CD4-positive, alpha-beta T cell treated with Interleukin-15 for 4 hours (primary cell): Measurements from ENCODE around the gene OR4F15.
"Not testable (repeated sequence)": the region's sequence is repeated elsewhere in the genome, so short reads cannot be mapped to it uniquely, and the experiment has no call there.

Source experiments
- DNase-seq: peaks from one replicate; pipeline ENCODE4 v3.0.0-alpha.2; 2020; ENCODE audit warnings: low spot score

The OR4F15 gene, protein sequence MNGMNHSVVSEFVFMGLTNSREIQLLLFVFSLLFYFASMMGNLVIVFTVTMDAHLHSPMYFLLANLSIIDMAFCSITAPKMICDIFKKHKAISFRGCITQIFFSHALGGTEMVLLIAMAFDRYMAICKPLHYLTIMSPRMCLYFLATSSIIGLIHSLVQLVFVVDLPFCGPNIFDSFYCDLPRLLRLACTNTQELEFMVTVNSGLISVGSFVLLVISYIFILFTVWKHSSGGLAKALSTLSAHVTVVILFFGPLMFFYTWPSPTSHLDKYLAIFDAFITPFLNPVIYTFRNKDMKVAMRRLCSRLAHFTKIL

DNA sequence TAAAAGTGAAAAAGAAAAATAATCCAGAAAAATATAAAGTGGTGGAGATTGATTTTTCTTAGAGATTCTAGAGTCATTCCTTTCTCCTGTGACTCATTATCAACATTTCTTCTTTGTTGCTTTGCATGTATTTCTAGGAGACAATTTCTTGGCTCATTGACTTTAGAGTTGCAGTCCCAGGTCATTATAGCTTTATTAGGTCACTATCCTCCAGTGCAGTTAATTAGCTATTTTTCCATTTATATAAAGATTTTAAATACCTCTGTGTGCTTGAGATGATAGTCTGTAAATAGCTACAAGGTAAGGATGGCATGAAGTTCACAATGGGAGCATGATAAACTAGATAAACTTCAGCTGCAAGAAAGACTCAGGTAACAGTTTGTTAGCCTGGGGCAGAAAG lies at the start of gene OR4F15:
TSS of gene OR4F15 (plus strand) at position 301 of the 400 bp plus-strand sequence. CDS start 5,985 bp downstream, outside the sequence.
- no peak for DNase-seq

DNA sequence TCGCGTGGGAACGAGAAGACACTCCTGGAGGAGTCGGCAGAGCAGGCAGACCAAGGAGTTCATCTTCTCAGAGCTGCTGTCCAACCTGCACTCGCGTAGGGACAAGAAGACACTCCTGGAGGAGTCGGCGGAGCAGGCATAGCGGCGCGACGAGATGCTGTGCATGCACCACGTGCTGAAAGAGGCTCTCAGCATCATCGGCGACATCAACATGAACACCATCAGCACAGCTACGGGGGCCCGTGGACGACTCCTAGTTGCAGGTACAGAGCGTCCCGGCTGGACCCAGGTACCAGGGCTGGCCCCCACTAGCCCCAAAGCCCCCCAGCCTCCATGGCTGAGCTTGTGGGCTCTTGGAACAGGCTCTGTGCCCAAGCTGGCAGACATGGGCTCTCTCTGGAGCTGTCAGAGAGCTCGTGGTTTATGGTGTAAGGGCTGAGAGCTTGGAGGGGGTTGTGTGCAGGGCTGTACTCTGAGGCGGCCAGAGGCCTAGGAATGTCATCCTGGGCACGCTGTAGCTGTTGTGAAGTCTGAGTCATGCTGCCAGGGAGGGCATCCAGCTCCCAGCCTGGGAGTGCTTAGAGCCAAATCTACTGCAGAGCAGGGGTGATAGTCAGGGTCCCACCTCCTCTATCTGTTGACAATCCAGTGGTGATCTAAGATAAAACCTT lies 47.2 kb upstream of the OR4F15 start:
- not testable (repeated sequence) for DNase-seq

DNA sequence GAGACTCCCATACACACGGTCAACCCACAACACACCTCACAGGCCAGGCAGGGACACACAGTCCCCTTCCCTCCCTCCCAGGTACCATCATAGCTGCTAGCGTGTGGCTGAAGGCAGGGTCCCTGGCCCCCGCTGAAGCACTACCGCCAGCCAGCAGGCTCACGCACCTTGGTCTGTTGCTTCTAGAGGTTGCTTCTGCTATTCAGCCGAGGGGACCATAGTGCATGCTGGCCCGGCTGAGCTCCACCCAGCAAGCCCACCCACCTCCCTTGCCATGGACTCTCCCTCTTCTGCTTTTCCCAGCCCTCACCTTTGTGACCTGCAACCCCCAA lies 46.7 kb upstream of the OR4F15 start:
- DNase-seq, result not testable (repeated sequence)

DNA sequence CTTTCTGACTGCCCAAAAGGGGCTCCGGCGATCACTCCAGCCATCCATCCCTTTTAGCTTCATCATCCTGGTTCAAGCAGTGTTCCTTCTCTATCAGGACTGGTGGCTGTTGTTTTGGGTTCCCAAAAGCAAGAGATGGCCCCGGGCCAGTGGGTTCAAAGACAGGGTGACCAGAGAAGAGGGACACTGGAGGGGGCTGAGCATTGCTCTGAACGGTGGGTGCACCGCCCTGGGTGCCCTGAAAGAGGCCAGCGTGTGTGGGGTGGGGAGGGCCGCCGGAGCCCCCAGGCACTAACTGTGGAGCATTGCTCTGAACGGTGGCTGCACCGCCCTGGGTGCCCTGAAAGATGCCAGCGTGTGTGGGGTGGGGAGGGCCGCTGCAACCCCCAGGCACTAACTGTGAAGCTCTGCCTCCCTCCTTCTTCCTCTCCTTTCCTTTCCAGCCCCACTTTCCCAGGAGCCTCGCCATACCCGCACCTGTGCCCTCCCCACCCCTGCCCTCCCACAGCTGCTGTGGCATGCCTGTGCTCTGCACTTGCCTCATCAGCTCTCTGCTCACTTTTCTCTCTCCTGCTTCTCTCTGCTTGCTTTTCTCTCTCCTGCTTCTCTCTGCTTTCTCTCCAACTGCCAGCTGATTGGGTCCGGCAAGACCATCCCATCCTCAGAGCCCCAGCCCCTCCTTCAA lies 46.1 kb upstream of the OR4F15 start:
- no peak for DNase-seq

DNA sequence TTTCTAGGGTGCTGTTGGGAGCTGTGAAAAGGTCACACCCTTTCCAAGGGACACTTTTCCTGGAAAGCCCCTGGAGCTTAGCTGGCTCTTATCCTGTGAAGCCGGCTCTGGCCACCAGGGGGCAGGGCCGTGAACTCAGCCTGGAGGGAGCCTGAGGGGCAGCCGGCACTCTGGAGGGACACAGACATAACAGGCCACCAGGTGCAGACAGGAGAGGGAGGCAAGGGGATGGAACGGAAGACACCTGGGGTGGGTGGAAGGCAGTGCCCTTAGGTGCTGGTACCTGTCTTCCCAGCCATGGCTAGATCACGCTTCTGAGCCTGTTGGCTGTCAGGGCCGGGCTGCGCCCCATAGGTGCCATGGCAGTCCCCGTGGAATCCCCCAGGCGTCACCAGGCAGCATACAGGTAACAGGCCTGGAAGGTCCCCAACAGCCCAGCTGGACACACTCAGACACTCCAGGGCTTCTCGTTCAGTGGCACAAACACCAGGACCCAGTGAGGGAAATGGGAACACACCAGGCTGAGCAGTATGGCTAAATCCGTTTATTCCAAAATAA lies 44.8 kb upstream of the OR4F15 start:
- DNase-seq, result not testable (repeated sequence)

DNA sequence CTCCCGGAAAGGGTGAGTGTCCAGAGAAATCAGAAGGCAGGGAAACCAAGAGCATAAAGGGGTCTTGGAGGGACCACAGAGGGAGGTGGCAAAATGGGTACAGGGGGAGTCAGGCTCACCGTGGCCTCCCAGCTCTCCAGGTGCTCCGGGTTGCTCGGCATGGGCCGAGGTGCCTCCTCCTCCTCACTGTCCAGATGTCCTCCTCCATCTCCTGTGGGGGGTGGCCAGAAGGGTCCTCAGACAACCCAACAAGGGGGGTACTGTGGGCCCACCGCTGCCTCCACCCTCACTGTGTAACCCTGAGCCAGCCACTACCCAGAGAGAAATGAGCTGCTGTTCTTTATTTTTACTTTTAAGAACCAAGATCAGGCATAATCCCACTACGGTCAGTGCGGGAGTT lies 39.1 kb upstream of the OR4F15 start:
- DNase-seq, result no peak

DNA sequence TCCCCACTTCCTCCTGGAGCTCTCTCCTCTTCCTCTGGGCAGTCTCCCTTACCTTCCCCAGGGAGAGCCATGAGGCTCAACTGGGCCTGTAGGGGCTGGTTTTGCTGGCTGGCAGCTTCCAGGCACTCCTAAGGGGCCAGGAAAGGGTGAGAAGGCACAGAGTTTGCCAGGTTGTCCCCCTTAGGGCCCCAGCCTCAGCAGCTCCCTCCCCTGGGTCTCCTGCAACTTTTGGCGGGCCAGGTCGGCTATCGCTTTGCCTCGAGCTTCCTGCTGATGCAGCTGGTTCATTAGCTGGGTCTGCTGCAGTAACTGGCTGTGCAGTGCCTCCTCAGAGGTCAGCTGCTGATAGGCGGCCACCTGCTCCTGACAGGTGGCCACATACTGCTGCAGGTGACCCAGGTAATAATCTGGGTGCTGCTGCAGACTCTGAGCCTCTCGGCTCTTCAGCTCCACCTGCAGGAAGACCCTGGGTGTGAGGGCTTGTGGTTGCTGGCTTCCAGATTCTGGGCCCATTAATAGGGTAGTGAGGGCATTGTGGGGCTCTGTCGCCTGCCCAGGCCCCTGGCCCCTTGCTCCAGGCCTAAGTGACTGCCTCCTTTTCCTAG lies 38.4 kb upstream of the OR4F15 start:
- DNase-seq, result peak; percentile 2

DNA sequence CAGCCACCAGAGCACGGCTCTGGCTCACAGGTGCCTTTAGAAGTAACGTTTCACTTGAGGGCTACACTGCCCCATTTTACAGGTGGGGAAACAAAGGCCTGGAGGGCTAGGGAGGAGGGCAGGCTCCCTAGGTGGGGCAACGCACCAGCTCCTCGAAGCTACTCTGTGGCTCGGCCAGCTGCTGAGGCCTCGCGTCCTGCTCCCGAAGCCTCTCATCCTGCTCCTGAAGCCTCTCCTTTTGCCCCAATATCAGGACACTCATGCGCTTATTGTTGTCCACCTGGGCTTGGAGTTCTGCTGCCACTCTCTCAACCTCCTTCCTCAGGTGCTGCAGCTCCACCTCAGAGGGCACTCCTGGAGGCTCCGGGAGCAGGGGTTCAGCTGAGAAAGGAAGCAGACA lies 36.9 kb upstream of the OR4F15 start:
- DNase-seq, result no peak

DNA sequence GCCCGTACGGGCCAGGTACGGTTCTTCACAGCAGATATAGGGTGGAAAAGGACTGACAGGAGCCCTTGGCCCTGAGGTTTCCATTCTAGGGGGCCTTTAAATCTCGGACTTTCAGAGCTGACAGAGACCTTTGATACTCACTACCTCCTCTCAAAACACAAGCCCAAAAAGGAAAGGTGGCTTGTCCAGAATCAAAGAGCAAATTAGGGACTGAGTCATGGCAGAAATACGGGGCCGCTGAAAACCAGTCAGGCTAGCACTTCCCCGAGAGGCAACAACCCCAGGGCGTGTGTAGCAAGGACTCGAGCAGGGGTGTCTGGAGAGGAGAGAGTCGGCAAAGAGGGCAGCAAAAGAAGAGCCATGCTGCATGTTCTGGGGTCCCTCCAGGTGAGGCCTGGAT lies 33.4 kb upstream of the OR4F15 start:
- not testable (repeated sequence) for DNase-seq

DNA sequence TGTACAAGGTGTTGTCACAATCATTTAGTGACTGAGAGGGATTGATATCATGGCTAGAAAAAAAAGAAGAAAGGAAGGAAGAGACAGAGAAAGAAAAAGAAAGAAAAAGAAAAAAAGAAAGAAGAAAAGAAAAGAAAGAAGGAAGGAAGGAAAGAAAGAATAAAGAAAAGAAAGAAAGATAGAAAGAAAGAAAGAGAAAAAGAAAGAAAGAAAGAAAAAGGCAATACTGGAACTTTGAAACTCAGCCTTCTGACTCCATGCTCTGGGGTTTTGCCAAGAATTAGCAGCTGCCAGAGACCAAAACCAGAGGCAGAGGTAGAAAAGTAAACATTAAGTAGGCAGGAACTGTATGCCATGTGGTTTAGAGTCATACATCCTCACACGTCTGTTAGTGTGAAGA lies 31.8 kb upstream of the OR4F15 start:
- not testable (repeated sequence) for DNase-seq

DNA sequence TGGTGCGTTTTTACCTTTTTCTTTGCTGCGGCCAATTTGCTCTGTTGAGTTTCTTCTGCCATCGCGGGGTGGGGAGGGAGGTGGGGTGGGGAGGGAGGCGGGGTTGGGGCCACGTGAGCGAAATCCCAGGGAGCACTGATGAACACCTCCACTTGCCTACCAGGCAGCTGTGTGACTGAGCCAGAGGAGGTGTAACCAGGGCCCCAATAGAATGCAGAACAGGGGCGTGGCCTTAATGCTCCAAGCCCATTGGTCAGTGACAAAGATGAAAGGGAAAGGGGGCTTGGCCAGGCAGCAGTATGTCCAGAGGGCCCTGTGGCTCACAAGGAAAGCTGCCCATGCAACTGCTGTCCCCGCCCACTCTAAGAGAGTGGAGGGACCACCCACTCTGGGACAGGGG lies 30.1 kb upstream of the OR4F15 start:
- DNase-seq, result no peak

DNA sequence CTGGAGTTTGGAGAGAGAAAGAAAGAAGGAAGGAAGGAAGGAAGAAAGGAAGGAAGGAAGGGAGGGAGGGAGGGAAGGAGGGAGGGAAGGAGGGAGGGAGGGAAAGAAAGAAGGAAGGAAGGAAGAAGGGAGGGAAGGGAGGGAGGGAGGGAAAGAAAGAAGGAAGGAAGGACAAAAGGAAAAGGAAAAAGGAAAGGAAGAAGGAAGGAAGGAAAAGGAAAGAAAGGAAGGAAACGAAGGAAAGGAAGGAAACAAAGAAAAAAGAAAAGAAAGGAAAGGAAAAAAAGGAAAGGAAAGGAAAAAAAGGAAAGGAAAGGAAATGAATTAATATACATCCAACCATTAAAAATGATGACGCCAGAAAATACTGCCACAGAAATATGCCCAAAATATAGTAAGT lies 27.4 kb upstream of the OR4F15 start:
- no peak for DNase-seq

DNA sequence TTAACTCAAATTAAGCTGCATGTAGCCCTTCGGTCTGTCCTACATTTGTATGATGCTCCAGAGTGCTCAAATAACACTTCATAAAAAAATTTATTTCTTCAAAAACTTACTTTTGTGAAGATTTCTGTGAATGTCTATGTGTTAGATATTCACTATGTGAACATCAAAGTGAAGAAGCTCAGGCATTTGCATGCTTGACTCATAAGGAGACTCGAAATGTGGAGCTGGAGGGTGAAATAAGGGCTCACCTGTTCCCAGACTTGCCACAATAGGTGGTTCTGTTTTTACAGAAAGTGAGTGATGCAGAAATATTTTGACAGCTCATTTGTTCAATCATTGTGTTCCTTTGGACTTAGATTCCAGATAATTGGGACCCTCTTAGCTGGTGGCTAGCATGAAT lies 25.6 kb upstream of the OR4F15 start:
- not testable (repeated sequence) for DNase-seq

DNA sequence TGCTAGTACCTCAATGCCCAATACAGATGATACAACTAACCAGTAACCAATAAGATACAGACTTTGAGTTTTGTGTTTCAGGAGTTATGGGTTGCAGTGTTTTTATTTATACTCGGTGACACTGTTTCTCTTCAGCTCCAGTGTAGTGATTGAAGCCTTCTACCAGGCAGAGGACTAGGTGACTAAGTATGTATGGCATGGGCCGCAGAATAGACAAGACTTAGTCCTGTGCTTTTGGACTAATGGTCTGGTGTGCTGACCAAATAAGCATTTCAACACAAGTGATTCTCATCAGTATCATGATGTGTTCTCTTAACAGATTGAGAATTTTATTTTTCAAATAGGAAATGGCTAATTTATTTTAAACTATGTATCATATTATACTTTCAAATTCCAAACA lies 24.0 kb upstream of the OR4F15 start:
- not testable (repeated sequence) for DNase-seq

DNA sequence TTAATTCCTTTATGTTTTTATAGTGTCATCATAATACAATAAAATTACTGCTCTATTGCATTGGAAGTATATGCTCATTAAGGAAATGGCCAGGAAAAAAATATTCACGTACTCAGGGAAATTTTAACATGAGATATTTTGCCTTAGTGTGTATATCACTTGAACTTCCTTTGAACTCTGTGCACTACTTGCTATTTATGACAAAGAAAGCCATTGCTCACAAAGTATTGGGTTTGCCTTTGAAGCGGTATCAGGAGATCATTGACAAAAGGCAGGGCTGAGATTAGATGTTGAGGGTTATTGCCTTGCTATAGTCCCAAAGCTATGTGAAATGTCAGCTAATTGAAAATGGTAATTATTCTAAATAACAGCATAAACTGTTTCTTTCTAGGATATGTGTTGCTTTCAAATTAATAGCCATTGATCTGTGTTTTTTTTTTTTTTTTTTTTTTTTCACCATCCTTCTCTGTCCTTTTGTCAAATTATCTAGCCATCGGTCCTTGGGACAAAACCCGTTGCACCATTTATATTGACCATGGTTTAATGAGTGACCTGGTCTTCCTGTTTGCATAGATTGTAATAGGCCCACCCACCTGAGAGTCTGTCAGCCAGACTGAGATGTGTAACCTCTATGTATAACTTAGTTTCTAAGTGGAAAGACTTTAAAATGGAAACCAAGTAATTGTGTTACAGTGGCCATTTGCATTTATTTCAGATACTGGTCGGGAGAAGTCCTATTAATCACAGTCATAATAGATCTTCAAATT lies 23.3 kb upstream of the OR4F15 start:
- DNase-seq, result not testable (repeated sequence)

DNA sequence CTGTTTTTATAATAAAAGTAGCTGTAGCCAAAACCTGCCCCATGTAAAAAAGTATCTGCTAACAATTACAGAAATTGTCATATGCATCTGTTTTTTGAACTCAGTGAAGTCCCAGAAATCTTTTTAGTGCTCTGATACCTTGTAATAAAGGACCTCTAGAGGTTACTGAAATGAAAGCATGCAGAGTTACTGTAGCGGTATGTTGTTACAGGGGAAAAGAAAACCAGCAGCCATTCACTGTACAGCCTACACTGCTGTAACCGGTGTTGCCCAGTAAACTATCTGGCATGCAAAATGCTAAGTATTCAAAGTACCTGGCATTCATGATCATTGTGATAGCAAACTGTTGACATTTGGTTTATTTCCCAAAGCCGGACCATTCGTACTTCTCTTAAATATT lies 21.3 kb upstream of the OR4F15 start:
- DNase-seq, result not testable (repeated sequence)

DNA sequence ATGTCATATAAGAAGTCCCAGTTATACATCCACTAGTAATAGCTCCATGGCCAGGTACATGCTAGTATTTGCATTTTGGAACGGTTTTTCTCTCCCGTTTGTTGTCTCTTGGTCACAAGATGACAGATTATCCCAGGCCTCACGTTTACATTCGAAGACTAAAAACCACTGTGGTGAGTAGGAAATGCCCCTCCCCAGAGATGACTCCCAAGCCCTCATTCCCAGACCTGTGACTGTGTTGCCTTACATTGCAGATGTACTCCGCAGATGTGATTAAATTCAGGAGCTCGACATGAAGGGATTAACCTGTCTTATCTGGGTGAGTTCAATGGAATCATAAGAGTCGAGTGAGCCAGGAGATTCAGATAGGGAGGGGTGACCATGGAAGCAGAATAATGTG lies 18.0 kb upstream of the OR4F15 start:
- not testable (repeated sequence) for DNase-seq

DNA sequence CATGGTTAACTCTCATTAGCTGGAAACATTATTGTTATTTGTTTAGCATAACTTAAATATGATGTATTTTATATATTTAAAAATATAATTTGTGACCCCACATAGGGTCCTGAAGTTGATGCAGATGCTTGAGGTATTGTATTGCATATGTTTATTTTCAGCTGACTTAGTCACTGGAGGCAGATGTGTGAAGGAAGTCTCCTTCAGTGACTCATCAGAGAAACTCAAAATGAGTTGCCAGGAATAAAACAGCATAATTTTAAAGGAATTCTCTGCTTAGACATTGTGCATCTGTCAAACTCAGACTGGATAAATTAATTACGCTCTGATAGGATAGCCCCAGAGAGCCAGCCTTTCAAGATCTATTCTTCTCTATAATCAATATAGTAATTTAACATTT lies 16.5 kb upstream of the OR4F15 start:
- no peak for DNase-seq

DNA sequence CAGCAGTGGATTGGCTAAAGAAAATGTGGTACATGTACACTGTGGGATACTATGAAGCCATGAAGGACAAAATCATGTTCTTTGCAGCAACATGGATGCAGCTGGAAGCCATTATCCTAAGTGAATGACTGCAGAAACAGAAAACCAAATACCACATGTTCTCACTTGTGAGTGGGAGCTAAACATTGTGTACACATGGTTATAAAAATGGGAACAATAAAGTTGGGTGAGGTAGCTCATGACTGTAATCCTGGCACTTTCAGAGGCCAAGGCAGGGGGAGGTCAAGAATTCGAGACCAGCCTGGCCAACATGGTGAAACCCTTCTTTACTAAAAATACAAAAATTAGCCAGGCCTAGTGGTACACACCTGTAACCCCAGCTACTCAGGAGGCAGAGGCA lies 12.3 kb upstream of the OR4F15 start:
- DNase-seq, result no peak

DNA sequence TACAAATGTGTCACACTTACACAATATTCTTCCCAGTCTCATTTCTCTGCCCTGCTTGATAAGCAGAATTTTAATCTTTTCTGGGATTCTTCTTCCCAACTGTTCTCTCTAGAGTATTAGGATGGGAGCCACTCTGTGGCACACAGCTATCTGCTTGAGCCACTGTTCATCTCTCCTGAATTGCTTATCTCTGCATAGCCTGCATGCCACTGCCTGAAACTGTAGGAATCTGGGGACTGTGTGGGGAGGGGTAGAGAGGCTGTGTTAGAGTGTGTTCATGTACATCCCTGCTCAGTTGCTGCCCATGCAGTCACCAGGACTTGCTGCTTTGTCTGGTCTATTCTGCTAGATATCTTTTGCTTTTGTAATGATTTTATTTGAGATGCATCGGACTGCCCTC lies 11.0 kb upstream of the OR4F15 start:
- no peak for DNase-seq

DNA sequence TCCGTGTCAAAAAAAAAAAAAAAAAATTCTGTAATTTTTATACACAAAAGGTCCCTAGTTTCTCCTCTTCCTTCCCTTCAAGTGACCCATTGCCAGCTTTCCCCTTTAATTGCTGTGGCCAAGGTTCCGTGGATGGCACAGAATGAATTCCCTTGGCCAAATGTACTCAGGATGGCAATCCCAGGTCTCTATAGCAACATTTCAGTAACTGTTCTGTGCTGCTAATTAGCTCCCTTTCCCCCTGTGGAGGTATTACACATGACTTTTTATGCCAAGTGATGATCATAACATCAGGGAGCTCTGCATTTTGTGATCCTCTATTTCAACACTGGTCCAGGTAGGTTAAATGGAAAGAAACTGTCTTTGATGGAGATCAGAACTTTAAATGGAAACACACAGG lies 8.8 kb upstream of the OR4F15 start, which contains the start of gene OR4F6:
TSS of gene OR4F6 (plus strand) at position 301 of the 400 bp plus-strand sequence. CDS start 2,211 bp downstream, outside the sequence.
- DNase-seq, result no peak

DNA sequence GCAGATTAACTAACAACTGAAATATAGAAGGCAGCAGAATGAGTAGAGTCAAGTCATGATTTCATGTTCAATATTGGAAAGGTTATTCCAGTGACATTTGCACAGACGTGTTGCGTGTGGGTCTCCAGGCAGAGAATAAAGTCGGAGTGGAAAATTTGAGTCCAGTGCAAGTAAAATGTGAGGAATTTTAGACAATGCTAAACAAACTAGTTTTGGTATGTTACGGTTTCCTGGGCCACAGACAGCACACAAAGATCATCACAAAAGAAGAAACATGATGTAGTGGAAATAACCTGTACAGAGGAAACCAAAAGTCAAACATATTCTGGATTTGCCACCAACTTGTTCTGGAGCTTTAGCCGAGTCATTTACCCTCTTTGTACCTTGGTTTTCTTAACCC lies 8.3 kb upstream of the OR4F15 start:
- DNase-seq, result no peak
